NCI-H146 treated with DMSO at 0.1 percent for 48 hours (cell line): ENCODE data around the gene SMCHD1.

Experiments used
- DNase-seq: peaks from one replicate; lab custom pipeline; 2025; ENCODE audit not compliant: unreplicated experiment; lab: John Stamatoyannopoulos, UW

SMCHD1 gene

DNA sequence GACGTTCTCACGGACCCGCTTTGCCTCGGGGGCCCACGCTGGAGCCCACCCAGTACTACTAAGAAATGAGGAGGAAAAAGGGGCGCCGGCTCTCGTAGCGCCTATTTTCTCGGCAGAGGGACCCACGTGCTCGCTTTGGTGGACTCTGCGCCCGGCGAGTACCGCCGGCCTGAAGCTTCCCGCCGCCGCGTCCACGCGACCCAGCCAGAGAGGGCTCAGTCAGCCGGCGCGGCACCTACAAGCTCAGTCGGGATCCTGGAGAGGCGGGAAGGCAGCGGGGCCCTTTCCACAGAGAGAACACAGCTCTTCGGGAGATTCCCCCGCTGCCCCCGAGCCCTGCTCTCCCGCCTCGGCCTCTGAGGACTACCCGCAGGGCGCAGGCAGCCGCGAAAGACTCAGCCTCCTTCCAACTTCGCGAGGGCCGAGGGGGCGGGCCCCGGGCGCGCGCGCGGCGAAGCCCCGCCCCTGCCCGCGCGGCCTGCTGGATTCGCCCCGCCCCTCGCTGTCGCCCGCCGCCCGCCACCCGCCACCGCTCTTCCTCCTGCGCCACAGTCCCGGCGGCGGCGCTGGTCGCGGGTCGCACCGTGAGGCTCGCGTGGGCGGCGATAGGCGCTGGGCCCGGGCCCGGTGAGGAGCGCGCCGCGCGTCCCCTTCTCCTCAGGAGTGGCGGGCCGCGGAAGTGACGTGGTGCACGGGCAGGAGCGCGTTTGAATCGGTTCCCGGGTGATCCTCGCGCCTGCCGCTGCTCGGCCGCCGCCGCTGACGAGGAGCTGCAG is at the start of gene SMCHD1:
Gene SMCHD1, plus strand, starts transcription at position 549 of the 776 bp plus-strand sequence. CDS start 350 bp downstream, outside the sequence.
- DNase-seq, result peak; percentile 87

- DNase-seq, result no peak
These were observed 49.2 kb upstream of the SMCHD1 start for GRCh38 chr18:2606335-2606734.

- no peak for DNase-seq
These were observed 45.9 kb upstream of the SMCHD1 start for GRCh38 chr18:2609604-2610003.

- no peak for DNase-seq
These were observed 45.0 kb upstream of the SMCHD1 start for GRCh38 chr18:2610549-2610948.

DNA sequence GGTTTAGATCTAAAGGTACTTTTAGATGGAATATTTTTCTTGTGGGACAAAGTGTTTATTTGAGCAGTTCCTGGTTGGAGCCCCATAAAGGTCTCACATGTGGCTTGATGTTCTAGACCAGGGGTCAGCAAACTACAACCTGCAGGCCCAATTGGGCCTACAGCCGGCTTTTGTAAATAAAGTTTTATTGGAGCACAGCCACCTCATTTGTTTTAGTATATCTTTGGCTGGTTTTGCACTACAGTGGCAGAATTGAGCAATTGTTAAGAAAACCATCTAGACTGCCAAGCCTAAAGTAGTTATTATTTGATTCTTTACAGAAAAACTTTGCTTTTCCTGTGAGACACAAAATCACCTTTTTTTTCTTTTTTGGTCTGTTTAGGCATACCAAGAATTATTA is 42.5 kb upstream of the SMCHD1 start:
- no peak for DNase-seq

- DNase-seq, result no peak
These were observed 38.0 kb upstream of the SMCHD1 start for GRCh38 chr18:2617401-2617998.

- DNase-seq, result no peak
These were observed 37.5 kb upstream of the SMCHD1 start for GRCh38 chr18:2618009-2618408.

- peak; percentile 14 for DNase-seq
These were observed 30.3 kb upstream of the SMCHD1 start for GRCh38 chr18:2625217-2625616.

- no peak for DNase-seq
These were observed 27.7 kb upstream of the SMCHD1 start for GRCh38 chr18:2627821-2628276.

DNA sequence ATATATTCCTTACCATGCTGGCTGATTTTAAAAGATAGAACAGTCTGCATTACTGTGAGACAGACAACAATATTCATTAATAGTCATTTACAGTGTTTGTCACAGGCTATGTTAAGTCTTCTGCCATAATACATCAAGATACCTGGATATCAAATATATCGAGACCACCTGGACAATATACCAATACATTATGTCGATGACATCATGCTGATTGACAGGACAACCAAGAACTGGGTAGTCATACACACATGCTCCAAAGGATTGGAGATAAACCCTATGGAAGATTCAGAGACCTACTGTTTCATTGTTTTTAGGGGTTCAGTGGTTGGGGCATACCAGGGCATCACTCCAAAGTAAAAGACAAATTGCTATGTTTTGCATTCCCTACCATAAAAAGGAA is 26.5 kb upstream of the SMCHD1 start:
- no peak for DNase-seq

DNA sequence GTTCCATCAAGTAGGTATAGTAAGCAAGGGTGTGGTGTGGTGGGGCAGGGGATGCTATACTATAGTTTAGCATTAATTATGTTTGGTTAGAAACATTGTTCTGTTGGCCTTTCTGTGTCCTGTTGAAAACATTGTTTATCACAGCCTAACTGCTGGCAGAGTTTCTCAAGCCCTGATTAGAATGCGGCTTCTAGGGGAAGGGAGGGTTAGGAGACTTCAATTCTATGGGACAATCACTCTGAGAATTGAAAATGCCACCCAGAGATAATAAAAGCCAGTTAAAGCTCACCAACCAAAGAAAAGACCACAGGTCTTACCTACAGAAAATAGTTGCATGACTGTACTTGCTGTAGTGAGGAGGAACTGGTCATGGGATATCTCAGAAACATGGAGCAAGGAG is 19.9 kb upstream of the SMCHD1 start:
- no peak for DNase-seq

- DNase-seq, result no peak
These were observed 19.3 kb upstream of the SMCHD1 start for GRCh38 chr18:2636126-2636631.

DNA sequence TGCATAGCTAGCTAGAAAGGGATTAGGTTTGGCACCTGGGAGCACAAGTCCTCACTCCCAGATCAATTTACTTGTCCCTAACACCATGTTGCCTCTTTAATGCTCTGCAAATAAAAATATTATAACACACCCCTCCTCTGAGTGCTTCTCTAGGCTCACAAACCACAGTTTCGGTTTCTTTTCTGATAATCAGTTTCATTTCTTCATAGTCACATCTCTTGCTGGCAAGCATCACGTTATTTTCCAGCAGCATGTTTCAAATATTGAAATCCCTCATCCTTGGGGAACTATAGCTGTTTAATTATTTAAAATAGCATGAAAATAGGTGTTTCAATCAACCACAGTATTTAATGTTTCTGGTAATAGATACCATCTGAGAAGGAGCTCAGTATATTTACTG is 13.9 kb upstream of the SMCHD1 start:
- no peak for DNase-seq

DNA sequence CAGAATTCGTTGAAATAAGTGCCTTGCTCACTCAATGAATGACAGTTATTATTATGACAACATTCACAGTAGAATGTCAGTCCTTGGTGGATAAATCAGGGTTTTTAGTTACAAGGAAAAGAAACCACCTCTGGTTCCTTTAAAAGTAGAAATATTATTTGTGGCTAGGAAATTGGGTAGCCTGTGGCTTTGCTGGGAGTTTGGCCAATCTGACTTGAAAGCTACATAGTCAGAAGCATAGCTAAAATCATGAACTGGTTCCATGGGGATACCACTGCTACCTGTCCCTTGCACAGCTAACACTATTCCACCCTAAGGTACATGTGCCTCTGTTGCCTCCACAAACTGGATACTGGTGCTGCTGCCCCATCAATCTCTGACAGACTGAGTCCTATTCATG is 12.8 kb upstream of the SMCHD1 start:
- DNase-seq, result no peak

GRCh38 chr18:2644535-2644934 is 11.0 kb upstream of the SMCHD1 start:
- DNase-seq, result no peak

DNA sequence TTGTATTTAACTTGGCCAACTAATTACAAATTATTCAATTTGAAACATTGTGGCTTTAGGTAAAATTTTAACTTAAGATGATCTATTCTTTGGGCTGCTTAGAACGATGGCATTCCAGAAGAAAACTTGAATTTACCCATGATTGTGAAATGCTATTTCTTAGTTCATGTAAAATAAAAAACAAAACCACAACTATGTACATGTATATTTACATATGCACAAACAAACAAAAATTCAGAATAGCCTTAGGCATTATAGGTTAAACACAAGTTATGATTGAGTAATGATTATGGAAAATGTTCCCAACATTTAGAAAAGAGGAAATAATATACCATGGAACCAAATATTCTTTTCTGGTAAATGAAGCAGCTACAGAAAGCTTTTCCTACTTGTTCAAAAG is 3.5 kb upstream of the SMCHD1 start:
- DNase-seq, result no peak

DNA sequence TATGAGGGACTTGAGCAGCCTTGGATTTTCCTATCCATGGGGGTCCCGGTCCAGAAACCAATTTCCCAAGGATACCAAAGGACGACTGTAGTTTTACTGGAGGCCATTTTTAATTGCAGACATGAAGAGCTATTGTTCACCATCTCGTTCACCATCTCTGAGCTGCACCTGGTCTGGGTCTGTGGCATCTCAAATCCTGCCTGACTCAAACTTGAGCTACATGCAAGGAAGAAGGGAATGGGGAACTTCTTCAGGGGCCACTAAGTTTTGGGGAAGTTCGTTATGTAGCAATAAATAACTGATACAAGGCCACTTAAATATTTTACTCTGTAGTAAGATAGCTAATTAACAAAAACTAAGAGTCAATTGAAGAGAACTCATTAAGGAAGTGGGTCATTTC is 2.1 kb upstream of the SMCHD1 start:
- no peak for DNase-seq

DNA sequence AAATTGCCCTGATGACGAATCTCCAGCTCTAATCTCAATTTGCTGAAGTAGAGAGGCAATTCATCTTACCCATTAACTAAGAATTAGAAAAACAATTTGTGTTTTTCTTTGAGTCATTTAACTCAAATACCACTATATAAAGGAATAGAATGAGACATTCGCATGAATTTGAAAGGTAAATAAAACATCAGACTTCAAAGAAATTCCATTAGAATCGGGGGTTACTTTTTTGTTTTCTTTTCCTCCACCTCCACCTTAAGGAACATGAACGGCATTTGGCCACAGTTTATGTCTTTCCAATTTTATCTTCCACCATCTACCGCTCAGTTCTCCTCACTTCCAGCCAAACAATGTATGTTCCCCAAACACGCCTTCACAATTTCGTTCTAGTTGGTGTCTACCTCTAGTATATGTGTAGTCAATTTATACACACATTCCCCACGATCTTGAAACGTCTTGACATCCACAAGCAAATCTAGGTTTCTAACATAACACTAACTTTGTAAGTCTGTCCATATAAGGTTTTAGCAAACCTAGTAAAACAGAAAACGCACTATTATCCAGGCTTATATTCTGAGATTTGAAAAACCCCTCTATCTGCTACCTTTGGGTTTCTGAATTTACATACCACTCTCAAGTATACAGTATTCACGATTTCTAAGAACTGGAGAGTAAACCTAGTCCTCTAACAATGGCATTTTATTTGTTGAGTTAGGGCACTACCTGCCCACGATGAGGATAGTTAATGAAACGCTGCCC is 1.2 kb upstream of the SMCHD1 start:
- DNase-seq, result no peak

DNA sequence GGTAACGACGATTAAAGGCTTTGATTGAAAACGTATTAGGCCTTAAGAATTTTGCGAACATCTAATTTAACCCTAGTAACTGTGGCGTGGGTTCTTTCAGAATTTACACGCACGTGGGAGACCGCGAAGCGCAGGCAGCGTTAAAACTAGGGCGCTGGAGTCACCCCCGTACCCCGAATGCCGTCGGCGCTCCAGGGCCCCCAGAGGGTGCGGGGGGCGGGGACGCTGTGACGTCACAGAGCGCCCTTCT is 673 bp upstream of the SMCHD1 start:
- no peak for DNase-seq

DNA sequence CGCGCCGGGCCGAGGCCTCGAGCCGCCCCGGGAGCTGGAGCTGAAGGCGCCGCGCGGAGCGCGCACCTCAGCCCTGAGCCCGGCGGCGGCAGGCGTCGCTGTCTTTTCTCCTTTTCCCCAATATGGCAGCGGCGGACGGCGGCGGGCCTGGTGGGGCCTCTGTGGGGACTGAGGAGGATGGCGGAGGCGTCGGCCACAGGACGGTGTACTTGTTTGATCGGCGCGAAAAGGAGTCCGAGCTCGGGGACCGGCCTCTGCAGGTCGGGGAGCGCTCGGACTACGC is 369 bp downstream of the SMCHD1 start:
- DNase-seq, result peak; percentile 48

DNA sequence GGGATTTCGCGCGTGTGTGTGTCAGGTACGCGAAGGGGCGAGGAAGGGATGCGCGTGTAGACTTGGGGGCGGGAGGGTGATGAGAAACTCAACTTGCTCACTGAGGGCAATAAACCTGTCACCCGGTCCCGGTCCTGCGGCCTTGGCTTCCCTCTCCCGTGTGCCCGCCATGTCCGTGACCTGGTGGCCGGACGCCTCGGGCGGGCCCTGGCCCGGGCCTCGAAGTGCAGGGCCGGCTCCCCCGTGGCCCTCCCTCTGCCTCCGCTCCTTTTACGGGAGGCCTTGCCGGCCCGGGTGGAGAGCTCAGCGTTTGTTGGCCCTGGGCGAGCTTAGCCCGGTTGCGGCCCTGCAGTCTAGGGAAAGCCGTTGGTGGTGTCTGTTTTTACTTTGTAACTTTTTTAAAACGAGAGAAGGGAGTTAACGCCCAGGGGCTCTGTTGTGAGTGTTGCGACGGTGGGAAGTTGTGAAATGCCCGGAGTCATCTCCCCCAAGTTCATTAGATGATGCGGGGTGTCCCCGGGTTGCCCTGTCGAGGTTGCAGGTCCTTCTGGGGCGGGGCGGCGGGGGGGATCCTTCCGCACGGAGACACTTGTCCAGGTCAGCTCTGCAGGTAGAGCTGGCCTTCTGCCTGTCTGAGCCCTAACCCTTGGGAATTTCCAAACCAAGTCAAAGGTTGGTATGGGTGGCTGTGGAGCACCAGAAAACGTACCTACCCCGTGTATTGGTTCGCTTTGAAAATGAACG is 883 bp downstream of the SMCHD1 start:
- peak; percentile 23 for DNase-seq
